Uterus (tissue), 2 donors: Measurements from ENCODE around the gene ICA1.

ENCODE experiments used
- POLR2A ChIP-seq, 2 donors: fragments of 450-650 bp; IDR thresholded peaks; one replicate each; pipeline ENCODE4 v1.6.1; 2016; ENCODE audit warnings: antibody characterized with exemption in 2 of 2, mild to moderate bottlenecking in 1 of 2, moderate library complexity in 1 of 2
- TF ChIP-seq, protein P1 (sequence below), 4 experiments: fragments of 200-600 bp in 2 of 4; fragments of 450-650 bp in 2 of 4; sonication (generic) in 2 of 4; IDR thresholded peaks; one replicate each; pipeline ENCODE4 v1.5.1; 2016 to 2019; ENCODE audit warnings: antibody characterized with exemption in 4 of 4, mild to moderate bottlenecking in 2 of 4, moderate library complexity in 1 of 4

DNA sequence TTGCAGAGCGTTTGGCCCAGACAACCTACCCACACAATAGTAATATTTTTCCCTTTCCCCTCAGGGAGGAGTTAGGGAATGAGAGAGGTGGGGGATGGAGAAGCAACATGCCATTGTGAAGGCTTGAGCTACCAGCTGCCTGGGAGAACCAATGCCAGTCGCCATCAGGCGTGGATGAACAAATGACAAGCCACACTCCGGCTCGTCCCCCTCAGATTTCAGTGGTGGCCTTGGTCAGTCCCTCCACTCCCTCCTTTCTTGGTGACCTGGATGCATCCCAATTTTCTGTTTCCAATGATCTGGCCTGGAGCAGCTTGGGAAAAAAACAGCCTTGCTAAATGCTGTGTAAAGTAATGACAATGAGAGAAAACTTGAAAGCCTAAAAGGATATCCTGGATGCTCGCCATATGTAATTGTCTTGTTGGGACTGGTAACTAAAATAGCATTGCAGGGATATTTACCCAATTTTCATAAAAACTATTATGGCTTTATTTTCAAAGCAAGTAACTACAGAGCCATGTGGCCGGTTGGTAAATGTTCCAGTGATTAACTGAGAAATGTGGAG, 110.7 kb downstream of the ICA1 start:
- TF ChIP-seq, protein P1, sequence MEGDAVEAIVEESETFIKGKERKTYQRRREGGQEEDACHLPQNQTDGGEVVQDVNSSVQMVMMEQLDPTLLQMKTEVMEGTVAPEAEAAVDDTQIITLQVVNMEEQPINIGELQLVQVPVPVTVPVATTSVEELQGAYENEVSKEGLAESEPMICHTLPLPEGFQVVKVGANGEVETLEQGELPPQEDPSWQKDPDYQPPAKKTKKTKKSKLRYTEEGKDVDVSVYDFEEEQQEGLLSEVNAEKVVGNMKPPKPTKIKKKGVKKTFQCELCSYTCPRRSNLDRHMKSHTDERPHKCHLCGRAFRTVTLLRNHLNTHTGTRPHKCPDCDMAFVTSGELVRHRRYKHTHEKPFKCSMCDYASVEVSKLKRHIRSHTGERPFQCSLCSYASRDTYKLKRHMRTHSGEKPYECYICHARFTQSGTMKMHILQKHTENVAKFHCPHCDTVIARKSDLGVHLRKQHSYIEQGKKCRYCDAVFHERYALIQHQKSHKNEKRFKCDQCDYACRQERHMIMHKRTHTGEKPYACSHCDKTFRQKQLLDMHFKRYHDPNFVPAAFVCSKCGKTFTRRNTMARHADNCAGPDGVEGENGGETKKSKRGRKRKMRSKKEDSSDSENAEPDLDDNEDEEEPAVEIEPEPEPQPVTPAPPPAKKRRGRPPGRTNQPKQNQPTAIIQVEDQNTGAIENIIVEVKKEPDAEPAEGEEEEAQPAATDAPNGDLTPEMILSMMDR (IDR thresholded peaks at IDR 0.05) = no peak
- TF ChIP-seq POLR2A (IDR thresholded peaks at IDR 0.05) = no peak
